Measurements from ENCODE around the gene HSPH1. TPM values are rescaled to one million over a fixed set of nuclear protein-coding genes. Genes with fewer than 3 reads are reported as not detected.
A peak's percentile ranks its signal among the peaks of the same experiment; 100 is the strongest.

HSPH1 gene
- total and polyA plus RNA-seq, 2 of the 13 experiments (the other 11 are each of a cell fraction or from before 2014, with no cell fraction given), result 13.0 to 62.9 TPM

DNA sequence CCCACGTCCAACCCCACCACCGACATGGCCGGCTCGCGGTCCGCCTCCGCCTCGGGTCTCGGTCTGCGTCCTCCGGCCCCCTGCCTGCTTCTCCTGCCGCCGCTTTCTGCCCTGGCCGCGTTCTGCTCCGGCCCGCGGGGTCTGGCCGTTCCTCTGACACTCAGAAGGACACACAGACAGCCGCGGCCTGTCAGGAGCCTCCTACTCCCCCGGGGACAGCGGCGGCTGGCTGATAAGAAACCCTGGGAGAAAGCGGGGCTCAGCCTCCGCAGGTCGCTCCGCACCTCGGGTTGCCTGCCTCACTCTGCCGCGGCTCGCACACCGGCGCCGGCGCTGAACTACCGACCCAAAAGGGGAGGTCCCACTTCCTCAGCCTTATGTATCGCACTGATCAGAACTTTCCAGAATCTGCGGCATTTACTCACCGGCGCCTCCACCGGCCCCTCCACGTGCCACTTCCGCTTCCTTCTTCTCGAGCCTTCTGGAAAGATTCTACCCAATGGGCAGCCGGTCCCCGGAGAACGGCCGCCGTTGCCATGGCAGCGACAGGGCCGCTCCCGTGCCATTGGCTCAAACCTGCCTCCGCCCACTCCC, at the start of gene HSPH1 (continued):
- TF ChIP-seq TSC22D2 (CRISPR knock-in tag; IDR thresholded peaks at IDR 0.05; ENCODE audit: borderline replicate concordance) (peak; percentile 57; the same call in 1 of the 2 replicates), KLF11 (CRISPR knock-in tag; IDR thresholded peaks at IDR 0.05) (no peak), PLRG1 (conservative IDR thresholded peaks at IDR 0.05) (no peak), CBX2 (IDR thresholded peaks at IDR 0.05; ENCODE audit: low read depth, low read length) (no peak), CBX2 (CRISPR knock-in tag; IDR thresholded peaks at IDR 0.05; ENCODE audit: low read depth) (no peak), MTA1 (CRISPR knock-in tag; IDR thresholded peaks at IDR 0.05; ENCODE audit: borderline replicate concordance) (no peak), RFXANK (CRISPR knock-in tag; IDR thresholded peaks at IDR 0.05) (no peak; the same call in 1 of the 2 replicates), HNRNPUL1 (IDR thresholded peaks at IDR 0.05; ENCODE audit: low read depth, low read length) (no peak), ZNF484 (CRISPR knock-in tag; IDR thresholded peaks at IDR 0.05; ENCODE audit: borderline replicate concordance, low read depth) (no peak; the same call in 1 of the 2 replicates), ZNF589 (CRISPR knock-in tag; conservative IDR thresholded peaks at IDR 0.05) (no peak), DR1 (CRISPR knock-in tag; IDR thresholded peaks at IDR 0.05) (0 out of 2 replicates have a peak, but pooled peaks have one; percentile 44), FOXM1 (CRISPR knock-in tag; IDR thresholded peaks at IDR 0.05) (no peak), MEIS2 (CRISPR knock-in tag; IDR thresholded peaks at IDR 0.05) (no peak; the same call in 1 of the 2 replicates), GZF1 (CRISPR knock-in tag; IDR thresholded peaks at IDR 0.05) (no peak), ZNF138 (CRISPR knock-in tag; IDR thresholded peaks at IDR 0.05; ENCODE audit: low read depth) (no peak), ZNF205 (CRISPR knock-in tag; IDR thresholded peaks at IDR 0.05) (0 out of 2 replicates have a peak, but pooled peaks have one; percentile 20), ZNF703 (CRISPR knock-in tag; IDR thresholded peaks at IDR 0.05; ENCODE audit: borderline replicate concordance) (peak; percentile 55; the same call in 1 of the 2 replicates), ZNF317 (CRISPR knock-in tag; IDR thresholded peaks at IDR 0.05) (0 out of 2 replicates have a peak, but pooled peaks have one; percentile 7)
- TF ChIP-seq, protein P1, sequence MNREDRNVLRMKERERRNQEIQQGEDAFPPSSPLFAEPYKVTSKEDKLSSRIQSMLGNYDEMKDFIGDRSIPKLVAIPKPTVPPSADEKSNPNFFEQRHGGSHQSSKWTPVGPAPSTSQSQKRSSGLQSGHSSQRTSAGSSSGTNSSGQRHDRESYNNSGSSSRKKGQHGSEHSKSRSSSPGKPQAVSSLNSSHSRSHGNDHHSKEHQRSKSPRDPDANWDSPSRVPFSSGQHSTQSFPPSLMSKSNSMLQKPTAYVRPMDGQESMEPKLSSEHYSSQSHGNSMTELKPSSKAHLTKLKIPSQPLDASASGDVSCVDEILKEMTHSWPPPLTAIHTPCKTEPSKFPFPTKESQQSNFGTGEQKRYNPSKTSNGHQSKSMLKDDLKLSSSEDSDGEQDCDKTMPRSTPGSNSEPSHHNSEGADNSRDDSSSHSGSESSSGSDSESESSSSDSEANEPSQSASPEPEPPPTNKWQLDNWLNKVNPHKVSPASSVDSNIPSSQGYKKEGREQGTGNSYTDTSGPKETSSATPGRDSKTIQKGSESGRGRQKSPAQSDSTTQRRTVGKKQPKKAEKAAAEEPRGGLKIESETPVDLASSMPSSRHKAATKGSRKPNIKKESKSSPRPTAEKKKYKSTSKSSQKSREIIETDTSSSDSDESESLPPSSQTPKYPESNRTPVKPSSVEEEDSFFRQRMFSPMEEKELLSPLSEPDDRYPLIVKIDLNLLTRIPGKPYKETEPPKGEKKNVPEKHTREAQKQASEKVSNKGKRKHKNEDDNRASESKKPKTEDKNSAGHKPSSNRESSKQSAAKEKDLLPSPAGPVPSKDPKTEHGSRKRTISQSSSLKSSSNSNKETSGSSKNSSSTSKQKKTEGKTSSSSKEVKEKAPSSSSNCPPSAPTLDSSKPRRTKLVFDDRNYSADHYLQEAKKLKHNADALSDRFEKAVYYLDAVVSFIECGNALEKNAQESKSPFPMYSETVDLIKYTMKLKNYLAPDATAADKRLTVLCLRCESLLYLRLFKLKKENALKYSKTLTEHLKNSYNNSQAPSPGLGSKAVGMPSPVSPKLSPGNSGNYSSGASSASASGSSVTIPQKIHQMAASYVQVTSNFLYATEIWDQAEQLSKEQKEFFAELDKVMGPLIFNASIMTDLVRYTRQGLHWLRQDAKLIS (CRISPR knock-in tag; IDR thresholded peaks at IDR 0.05), result no peak
- TF ChIP-seq, protein P2, sequence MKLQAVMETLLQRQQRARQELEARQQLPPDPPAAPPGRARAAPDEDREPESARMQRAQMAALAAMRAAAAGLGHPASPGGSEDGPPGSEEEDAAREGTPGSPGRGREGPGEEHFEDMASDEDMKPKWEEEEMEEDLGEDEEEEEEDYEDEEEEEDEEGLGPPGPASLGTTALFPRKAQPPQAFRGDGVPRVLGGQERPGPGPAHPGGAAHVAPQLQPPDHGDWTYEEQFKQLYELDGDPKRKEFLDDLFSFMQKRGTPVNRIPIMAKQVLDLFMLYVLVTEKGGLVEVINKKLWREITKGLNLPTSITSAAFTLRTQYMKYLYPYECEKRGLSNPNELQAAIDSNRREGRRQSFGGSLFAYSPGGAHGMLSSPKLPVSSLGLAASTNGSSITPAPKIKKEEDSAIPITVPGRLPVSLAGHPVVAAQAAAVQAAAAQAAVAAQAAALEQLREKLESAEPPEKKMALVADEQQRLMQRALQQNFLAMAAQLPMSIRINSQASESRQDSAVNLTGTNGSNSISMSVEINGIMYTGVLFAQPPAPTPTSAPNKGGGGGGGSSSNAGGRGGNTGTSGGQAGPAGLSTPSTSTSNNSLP (IDR thresholded peaks at IDR 0.05; ENCODE audit: low read depth, low read length), result 0 out of 2 replicates have a peak, but pooled peaks have one; percentile 4
- TF ChIP-seq, protein P3, sequence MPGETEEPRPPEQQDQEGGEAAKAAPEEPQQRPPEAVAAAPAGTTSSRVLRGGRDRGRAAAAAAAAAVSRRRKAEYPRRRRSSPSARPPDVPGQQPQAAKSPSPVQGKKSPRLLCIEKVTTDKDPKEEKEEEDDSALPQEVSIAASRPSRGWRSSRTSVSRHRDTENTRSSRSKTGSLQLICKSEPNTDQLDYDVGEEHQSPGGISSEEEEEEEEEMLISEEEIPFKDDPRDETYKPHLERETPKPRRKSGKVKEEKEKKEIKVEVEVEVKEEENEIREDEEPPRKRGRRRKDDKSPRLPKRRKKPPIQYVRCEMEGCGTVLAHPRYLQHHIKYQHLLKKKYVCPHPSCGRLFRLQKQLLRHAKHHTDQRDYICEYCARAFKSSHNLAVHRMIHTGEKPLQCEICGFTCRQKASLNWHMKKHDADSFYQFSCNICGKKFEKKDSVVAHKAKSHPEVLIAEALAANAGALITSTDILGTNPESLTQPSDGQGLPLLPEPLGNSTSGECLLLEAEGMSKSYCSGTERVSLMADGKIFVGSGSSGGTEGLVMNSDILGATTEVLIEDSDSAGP (CRISPR knock-in tag; IDR thresholded peaks at IDR 0.05; ENCODE audit: borderline replicate concordance), result 0 out of 2 replicates have a peak, but pooled peaks have one; percentile 59

All from HepG2 (cell line).